Myocyte (in vitro differentiated cells): ENCODE data around the gene ZSWIM1. TPM values are rescaled to one million over a fixed set of nuclear protein-coding genes. Genes with fewer than 3 reads are reported as not detected.
"Not testable (repeated sequence)": the region's sequence is repeated elsewhere in the genome, so short reads cannot be mapped to it uniquely, and the experiment has no call there.

Experiments used
- DNase-seq: peaks from one replicate; pipeline ENCODE4 v3.0.0-alpha.2; 2012; ENCODE audit warnings: low read depth
- total RNA-seq: library from RNA; depleted of rRNA; stranded (reverse); fragments of >200 nt; gene quantifications from 2 replicates; pipeline ENCODE4 v1.2.3, GENCODE V29; 2014

Gene ZSWIM1
- total RNA-seq, 1 donor from 2014 or later, result 11.4 TPM

DNA sequence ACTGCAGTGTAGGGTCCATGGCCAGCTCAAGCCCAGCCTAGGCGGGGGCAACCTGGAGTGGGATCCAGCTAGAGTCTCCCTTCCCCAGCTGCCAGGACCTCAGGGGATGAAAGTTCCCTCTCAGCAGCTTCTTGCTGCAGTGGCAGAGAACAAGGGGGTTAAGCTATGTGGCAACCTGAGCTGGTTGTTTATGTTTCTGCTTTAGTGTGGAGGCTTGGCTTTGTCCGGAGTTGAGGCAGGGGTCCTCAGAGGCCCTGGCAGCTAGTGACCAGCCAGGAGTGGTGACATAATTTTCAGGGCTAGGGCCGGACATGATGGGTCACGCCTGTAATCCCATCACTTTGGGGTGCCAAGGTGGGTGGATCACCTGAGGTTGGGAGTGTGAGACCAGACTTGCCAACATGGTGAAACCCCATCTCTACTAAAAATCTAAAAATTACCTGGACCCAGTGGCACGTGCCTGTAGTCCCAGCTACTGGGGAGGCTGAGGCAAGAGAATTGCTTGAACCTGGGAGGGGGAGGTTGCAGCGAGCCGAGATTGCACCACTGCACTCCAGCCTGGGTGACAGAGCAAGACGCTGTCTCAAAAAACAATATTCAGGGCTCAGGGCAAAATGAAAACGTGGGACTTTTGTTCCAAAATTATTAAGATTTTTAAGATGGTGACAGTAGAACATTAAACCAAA, 44.9 kb downstream of the ZSWIM1 start:
- DNase-seq, result no peak

DNA sequence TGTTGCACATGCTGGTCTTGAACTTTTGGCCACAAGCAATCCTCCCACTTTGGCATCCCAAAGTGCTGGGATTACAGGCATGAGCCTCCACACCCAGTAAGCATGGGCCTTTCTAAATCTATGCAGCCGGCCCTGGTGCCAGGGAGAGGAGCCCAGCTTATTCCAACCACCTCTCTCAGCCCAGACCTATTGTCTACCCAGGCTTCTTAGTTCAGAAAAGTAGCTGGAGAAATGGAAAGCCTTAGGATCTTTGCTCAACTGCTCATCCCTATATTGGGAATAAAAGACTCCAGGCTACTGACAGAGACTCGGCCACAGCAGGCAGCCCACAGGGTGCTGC, 45.7 kb downstream of the ZSWIM1 start:
- DNase-seq, result peak; percentile 71

GRCh38 chr20:45927071-45927878, 46.2 kb downstream of the ZSWIM1 start:
- DNase-seq, result no peak

DNA sequence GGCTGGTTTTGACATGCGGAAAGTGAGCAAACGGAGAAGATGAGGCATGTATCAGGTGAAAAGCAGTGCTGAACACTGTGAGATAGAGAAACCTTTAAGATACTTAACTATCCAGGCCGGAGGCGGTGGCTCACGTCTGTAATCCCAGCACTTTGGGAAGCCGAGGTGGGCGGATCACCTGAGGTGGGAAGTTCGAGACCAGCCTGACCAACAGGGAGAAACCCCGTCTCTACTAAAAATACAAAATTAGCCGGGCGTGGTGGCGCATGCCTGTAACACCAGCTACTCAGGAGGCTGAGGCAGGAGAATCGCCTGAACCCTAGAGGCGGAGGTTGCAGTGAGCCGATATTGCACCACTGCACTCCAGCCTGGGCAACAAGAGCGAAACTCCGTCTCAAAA, 50.7 kb downstream of the ZSWIM1 start:
- DNase-seq, result not testable (repeated sequence)

DNA sequence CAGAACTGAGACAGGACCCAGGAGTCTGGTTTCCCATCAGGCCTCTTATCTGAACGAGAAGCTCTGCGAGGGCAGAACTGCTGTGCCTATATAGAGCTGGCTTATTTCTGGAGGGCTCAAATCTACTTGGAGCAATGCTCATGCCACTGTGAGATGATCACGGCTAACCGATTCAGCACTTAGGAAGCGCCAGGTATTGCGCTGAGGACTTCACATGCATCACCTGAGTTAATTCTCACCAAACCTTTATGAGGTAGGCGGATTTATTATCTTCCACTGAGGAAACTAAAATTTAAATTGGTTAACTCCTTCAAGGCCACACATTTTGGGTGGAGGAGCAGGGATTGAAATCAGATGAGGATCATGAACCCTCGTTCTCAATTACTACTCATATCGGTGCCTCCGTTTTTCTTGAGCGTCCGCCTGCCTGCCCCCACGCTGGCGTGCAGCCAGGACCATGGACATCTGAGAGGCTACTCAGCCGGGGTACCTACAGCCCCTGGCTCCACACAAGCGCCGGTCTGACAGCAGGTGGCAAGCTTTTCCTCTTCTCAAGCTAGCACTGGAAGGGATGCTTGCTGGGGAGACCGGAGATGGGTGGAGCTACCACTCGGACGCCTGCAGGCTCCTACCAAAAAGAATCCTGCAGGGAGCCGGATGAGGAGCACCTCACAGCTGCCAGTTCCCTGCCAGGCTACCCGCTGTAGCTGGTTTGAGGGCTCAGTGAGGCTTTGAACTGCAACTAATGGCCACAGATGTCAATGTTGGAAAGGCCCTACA, 52.4 kb downstream of the ZSWIM1 start:
- peak; percentile 90 for DNase-seq

DNA sequence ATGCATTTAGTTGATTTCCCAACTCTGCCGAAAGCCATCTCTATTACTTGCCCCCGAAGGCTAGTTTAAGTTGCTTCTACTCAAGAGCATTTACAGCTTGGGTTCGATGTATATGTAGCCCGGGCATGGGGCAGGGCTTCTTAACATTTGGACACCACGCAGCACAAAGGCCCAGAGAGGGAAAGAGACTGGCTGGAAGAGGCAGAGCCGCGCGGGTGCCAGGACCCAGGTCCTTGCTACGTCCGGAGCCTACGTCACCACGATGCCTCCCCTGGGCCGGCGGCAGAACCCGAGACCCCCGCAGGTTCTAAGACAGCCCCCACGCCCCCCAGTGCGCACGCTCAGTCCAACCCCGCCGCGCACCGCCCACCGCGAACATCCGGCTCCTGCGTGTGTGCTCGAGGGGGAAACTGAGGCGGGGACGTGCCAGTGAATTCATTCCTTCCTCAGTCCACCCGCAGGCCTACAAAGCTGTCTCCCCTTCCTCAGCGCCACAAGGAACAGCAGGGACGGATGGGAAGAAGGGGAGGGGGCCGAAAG, 53.1 kb downstream of the ZSWIM1 start:
- DNase-seq, result peak; percentile 61

Other genes starting within 250 kb of the ZSWIM1 start
- gene WFDC9, start 249.9 kb upstream of the ZSWIM1 start, total RNA-seq, result not detected in 2 replicates
- gene WFDC11, start 211.0 kb upstream of the ZSWIM1 start, total RNA-seq, result not detected in 2 replicates
- not detected in 2 replicates for gene WFDC13, start 179.2 kb upstream of the ZSWIM1 start, total RNA-seq
- gene WFDC10B, start 176.2 kb upstream of the ZSWIM1 start, total RNA-seq, result not detected in 2 replicates
- not detected in 2 replicates for gene SPINT4, start 158.9 kb upstream of the ZSWIM1 start, total RNA-seq
- gene WFDC3, start 89.3 kb upstream of the ZSWIM1 start, total RNA-seq, result 0.24 and 1.8 TPM in 2 replicates
- gene DNTTIP1, start 89.3 kb upstream of the ZSWIM1 start, total RNA-seq, result 27.1 and 31.6 TPM in 2 replicates
- 1.8 and 2.4 TPM in 2 replicates for gene UBE2C, start 68.6 kb upstream of the ZSWIM1 start, total RNA-seq
- 678 and 849 TPM in 2 replicates for gene TNNC2, start 53.9 kb upstream of the ZSWIM1 start, total RNA-seq
- 131 and 161 TPM in 2 replicates for gene SNX21, start 47.4 kb upstream of the ZSWIM1 start, total RNA-seq
- 29.8 and 47.2 TPM in 2 replicates for gene ACOT8, start 23.8 kb upstream of the ZSWIM1 start, total RNA-seq
- gene ZSWIM3, start 23.6 kb upstream of the ZSWIM1 start, total RNA-seq, result 4.5 and 4.7 TPM in 2 replicates
- gene SPATA25, start 6.4 kb downstream of the ZSWIM1 start, total RNA-seq, result 5.9 and 10.2 TPM in 2 replicates
- 34.3 and 35.1 TPM in 2 replicates for gene NEURL2, start 10.0 kb downstream of the ZSWIM1 start, total RNA-seq
- 218 and 227 TPM in 2 replicates for gene CTSA, start 10.1 kb downstream of the ZSWIM1 start, total RNA-seq
- 12.9 and 14.2 TPM in 2 replicates for gene PLTP, start 30.9 kb downstream of the ZSWIM1 start, total RNA-seq
- gene PCIF1, start 53.5 kb downstream of the ZSWIM1 start, total RNA-seq, result 15.7 and 16.0 TPM in 2 replicates
- 14.7 and 15.2 TPM in 2 replicates for gene ZNF335, start 91.0 kb downstream of the ZSWIM1 start, total RNA-seq
- not detected in 2 replicates for gene MMP9, start 127.7 kb downstream of the ZSWIM1 start, total RNA-seq
- not detected in 2 replicates for gene SLC12A5, start 148.0 kb downstream of the ZSWIM1 start, total RNA-seq
- 21.4 and 22.9 TPM in 2 replicates for gene NCOA5, start 208.7 kb downstream of the ZSWIM1 start, total RNA-seq
- gene CD40, start 237.1 kb downstream of the ZSWIM1 start, total RNA-seq, result 0.62 and 0.64 TPM in 2 replicates